CD4-positive, alpha-beta T cell treated with Interleukin-4 for 4 hours (primary cell): ENCODE data around the gene MAU2.
A peak's percentile ranks its signal among the peaks of the same experiment; 100 is the strongest.
"Not testable (repeated sequence)": the region's sequence is repeated elsewhere in the genome, so short reads cannot be mapped to it uniquely, and the experiment has no call there.

Experiments
- DNase-seq: peaks from one replicate; pipeline ENCODE4 v3.0.0-alpha.2; 2020

MAU2 gene

GRCh38 chr19:19385896-19386869, 65.6 kb downstream of the MAU2 start:
- peak; percentile 39 for DNase-seq

- no peak for DNase-seq
Observed at GRCh38 chr19:19387108-19387507, 66.5 kb downstream of the MAU2 start.

- DNase-seq, result no peak
Observed at GRCh38 chr19:19388568-19389555, 68.2 kb downstream of the MAU2 start.

GRCh38 chr19:19389683-19390082, 69.1 kb downstream of the MAU2 start:
- not testable (repeated sequence) for DNase-seq

GRCh38 chr19:19394333-19394732, 73.7 kb downstream of the MAU2 start:
- not testable (repeated sequence) for DNase-seq

GRCh38 chr19:19399733-19400433, 79.3 kb downstream of the MAU2 start:
- DNase-seq, result no peak

GRCh38 chr19:19402656-19403372, 82.2 kb downstream of the MAU2 start:
- DNase-seq, result no peak

GRCh38 chr19:19403373-19403901, 82.8 kb downstream of the MAU2 start:
- peak; percentile 49 for DNase-seq

- DNase-seq, result peak; percentile 91
Observed at GRCh38 chr19:19404879-19405860, 84.5 kb downstream of the MAU2 start, which contains the start of gene GATAD2A. TSS of gene GATAD2A (plus strand) at chr19:19405675. CDS start at chr19:19465346, 59,671 bp downstream.

- peak; percentile 6 for DNase-seq
Observed at GRCh38 chr19:19405971-19406877, 85.6 kb downstream of the MAU2 start.

GRCh38 chr19:19406878-19407632, 86.4 kb downstream of the MAU2 start:
- DNase-seq, result peak; percentile 75

- no peak for DNase-seq
Observed at GRCh38 chr19:19407633-19407930, 87.0 kb downstream of the MAU2 start.
